Coronary artery (tissue), 2 donors: ENCODE measurements around the gene HDX.
"Not testable (repeated sequence)": the region's sequence is repeated elsewhere in the genome, so short reads cannot be mapped to it uniquely, and the experiment has no call there.

Experiments used
- DNase-seq: peaks from one replicate; pipeline ENCODE4 v3.0.0-alpha.2; 2017; ENCODE audit warnings: low spot score
- H3K27ac ChIP-seq, 2 donors: fragments of 200-600 bp; sonication (generic); one replicate each; pipeline ENCODE4 v1.5.1; 2016 to 2019
- H3K4me3 ChIP-seq: fragments of 200-600 bp; sonication (generic); 2 replicates; pipeline ENCODE4 v1.5.1; 2016; ENCODE audit warnings: mild to moderate bottlenecking, moderate library complexity
- TF ChIP-seq, protein P1 (sequence below): fragments of 200-600 bp; sonication (generic); IDR thresholded peaks from one replicate; pipeline ENCODE4 v1.5.1; 2019; ENCODE audit warnings: antibody characterized with exemption

Gene HDX

DNA sequence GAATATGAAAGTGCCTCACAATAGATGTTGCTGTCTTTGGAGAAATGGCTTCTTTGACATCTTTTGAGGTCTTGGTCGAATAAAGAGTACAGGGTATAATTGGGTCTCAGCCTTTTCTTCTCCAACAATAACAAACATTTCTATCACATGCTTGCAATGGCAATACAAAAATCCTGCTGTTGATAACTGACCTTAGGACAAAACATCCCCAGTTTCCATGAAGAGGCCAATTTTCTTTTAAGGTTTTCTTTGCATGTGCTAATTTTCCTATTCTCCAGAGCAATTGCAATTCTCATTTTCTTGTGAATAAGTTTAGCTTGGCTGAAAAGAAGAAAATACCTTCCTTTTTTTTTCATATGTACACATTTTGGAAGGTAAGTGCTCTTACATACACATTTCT, 183.6 kb downstream of the HDX start:
- Histone ChIP-seq H3K27ac (no peak overlapping the region), H3K4me3 (no peak overlapping the region)
- TF ChIP-seq, protein P1, sequence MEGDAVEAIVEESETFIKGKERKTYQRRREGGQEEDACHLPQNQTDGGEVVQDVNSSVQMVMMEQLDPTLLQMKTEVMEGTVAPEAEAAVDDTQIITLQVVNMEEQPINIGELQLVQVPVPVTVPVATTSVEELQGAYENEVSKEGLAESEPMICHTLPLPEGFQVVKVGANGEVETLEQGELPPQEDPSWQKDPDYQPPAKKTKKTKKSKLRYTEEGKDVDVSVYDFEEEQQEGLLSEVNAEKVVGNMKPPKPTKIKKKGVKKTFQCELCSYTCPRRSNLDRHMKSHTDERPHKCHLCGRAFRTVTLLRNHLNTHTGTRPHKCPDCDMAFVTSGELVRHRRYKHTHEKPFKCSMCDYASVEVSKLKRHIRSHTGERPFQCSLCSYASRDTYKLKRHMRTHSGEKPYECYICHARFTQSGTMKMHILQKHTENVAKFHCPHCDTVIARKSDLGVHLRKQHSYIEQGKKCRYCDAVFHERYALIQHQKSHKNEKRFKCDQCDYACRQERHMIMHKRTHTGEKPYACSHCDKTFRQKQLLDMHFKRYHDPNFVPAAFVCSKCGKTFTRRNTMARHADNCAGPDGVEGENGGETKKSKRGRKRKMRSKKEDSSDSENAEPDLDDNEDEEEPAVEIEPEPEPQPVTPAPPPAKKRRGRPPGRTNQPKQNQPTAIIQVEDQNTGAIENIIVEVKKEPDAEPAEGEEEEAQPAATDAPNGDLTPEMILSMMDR: no peak
- DNase-seq: no peak

DNA sequence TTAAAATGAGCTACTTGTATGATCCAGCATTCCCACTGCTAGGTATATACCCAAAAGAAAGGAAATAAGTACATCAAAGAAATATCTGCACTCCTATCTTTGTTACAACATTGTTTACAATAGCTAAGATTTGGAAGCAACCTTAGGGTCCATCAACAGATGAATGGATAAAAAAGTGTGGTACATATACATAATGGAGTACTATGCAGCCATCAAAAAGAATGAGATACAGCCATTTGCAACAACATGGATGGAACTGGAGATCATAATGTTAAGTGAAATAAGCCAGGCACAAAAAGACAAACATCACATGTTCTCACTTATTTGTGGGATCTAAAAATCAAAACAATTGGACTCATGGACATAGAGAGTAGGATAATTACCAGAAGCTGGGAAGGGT, 186.3 kb downstream of the HDX start:
- H3K4me3 ChIP-seq, H3K27ac ChIP-seq, DNase-seq: not testable (repeated sequence)
